GM12878 (cell line): ENCODE results near the gene SRPK2. TPM values are rescaled to one million over a fixed set of nuclear protein-coding genes. Genes with fewer than 3 reads are reported as not detected.

Source experiments
- ATAC-seq: fragments of 200-7000 bp; cut with Tn5 transposase; 3 replicates; pipeline ENCODE4 v1.9.1; 2020; ENCODE audit warnings: mild to moderate bottlenecking, moderate library complexity
- BruUV-seq: library from RNA; stranded (reverse); fragments of 400-500 nt; replicated peaks from 2 replicates; lab custom pipeline; 2021; lab: Mats Ljungman, UMichigan
- CTCF ChIA-PET: fragments of 300-600 bp; sonication (Branson Sonifier 250); formaldehyde crosslinking; extraction: SDS; loops from one replicate; lab custom pipeline; 2021; ENCODE audit warnings: inconsistent platforms; lab: Yijun Ruan, JAX
- POLR2A ChIA-PET: fragments of 350-600 bp; formaldehyde crosslinking; extraction: SDS; loops from one replicate; lab custom pipeline; 2021; ENCODE audit warnings: inconsistent platforms; lab: Charles Lee
- RAD21 ChIA-PET: fragments of 300-600 bp; sonication (Branson Sonifier 250); formaldehyde crosslinking; loops from one replicate; lab custom pipeline; 2023; ENCODE audit warnings: antibody characterized with exemption; ENCODE audit not compliant: unreplicated experiment; lab: Charles Lee
- SMC1A ChIA-PET: fragments of 300-600 bp; sonication (Branson Sonifier 250); formaldehyde crosslinking; loops from one replicate; lab custom pipeline; 2023; ENCODE audit not compliant: unreplicated experiment, uncharacterized antibody; lab: Charles Lee
- DNase-seq: peaks from one replicate; pipeline ENCODE4 v3.0.0-alpha.2; 2011; ENCODE audit warnings: low read depth, low spot score
- FAIRE-seq: peaks from 3 replicates; lab custom pipeline; 2011; peaks lifted over from hg19 to GRCh38; lab: Jason Lieb, UNC
- H2AFZ ChIP-seq: 2 replicates; pipeline ENCODE4 v1.6.0; 2011; ENCODE audit warnings: low read depth, low read length, control low read depth; ENCODE audit not compliant: control insufficient read depth
- H3K27ac ChIP-seq: 2 replicates; pipeline ENCODE4 v1.5.1; 2011; ENCODE audit warnings: control low read depth; ENCODE audit not compliant: control insufficient read depth, insufficient read depth
- H3K27me3 ChIP-seq, 2 experiments: replicated peaks in 1 of 2; 2 replicates each; pipeline versions ENCODE4 v1.6.0 to v1.6.1; 2011; ENCODE audit warnings: low read length in 1 of 2; ENCODE audit not compliant: control insufficient read depth in 2 of 2, insufficient read depth in 2 of 2
- H3K36me3 ChIP-seq, 2 experiments: 2 replicates each; pipeline ENCODE4 v1.5.1; 2011; ENCODE audit warnings: low read length in 1 of 2; ENCODE audit not compliant: control insufficient read depth in 2 of 2, insufficient read depth in 2 of 2
- H3K4me1 ChIP-seq: 2 replicates; pipeline ENCODE4 v1.6.1; 2011; ENCODE audit warnings: mild to moderate bottlenecking, low read length, moderate library complexity, mixed read lengths; ENCODE audit not compliant: control insufficient read depth, insufficient read depth
- H3K4me2 ChIP-seq: 2 replicates; pipeline ENCODE4 v1.6.0; 2011; ENCODE audit warnings: control low read depth; ENCODE audit not compliant: control insufficient read depth, insufficient read depth
- H3K4me3 ChIP-seq: fragments of 200-600 bp; sonication (generic); 2 replicates; pipeline ENCODE4 v1.5.1; 2016
- H3K79me2 ChIP-seq: 2 replicates; pipeline ENCODE4 v1.6.0; 2011; ENCODE audit warnings: low read length; ENCODE audit not compliant: control insufficient read depth, insufficient read depth
- H3K9ac ChIP-seq: 2 replicates; pipeline ENCODE4 v1.8.0; 2011; ENCODE audit warnings: low read length, control low read depth, mixed read lengths; ENCODE audit not compliant: control insufficient read depth, insufficient read depth
- H3K9me3 ChIP-seq: replicated peaks from 3 replicates; pipeline ENCODE4 v1.5.1; 2011; ENCODE audit warnings: mild to moderate bottlenecking, low read length; ENCODE audit not compliant: control insufficient read depth, insufficient read depth
- H4K20me1 ChIP-seq: 2 replicates; pipeline ENCODE4 v1.6.0; 2011; ENCODE audit not compliant: control insufficient read depth, insufficient read depth
- DPF2 ChIP-seq: fragments of 450-650 bp; IDR thresholded peaks from 2 replicates; pipeline ENCODE4 v1.6.1; 2017; ENCODE audit warnings: mild to moderate bottlenecking
- FOS ChIP-seq: IDR thresholded peaks from 3 replicates; pipeline ENCODE4 v1.6.1; 2011; ENCODE audit warnings: borderline replicate concordance; ENCODE audit not compliant: insufficient read length; ENCODE audit errors: extremely low read depth
- MTA2 ChIP-seq: fragments of 450-650 bp; IDR thresholded peaks from 2 replicates; pipeline ENCODE4 v1.6.1; 2016; ENCODE audit warnings: low read depth, mild to moderate bottlenecking, moderate library complexity
- RUNX3 ChIP-seq: IDR thresholded peaks from 2 replicates; pipeline ENCODE4 v1.6.1; 2012; ENCODE audit warnings: low read length, inconsistent platforms
- SKIL ChIP-seq: fragments of 450-650 bp; IDR thresholded peaks from 2 replicates; pipeline ENCODE4 v1.6.1; 2017; ENCODE audit warnings: mild to moderate bottlenecking, low read depth, inconsistent platforms; ENCODE audit not compliant: poor library complexity, severe bottlenecking
- TCF3 ChIP-seq: IDR thresholded peaks from 2 replicates; pipeline ENCODE4 v1.6.1; 2012; ENCODE audit warnings: low read depth, mild to moderate bottlenecking, low read length, borderline replicate concordance; ENCODE audit not compliant: insufficient read depth
- in situ Hi-C: fragments of 300-500 bp; cut with MboI; formaldehyde crosslinking; loops from 9 replicates; pipeline ENCODE4 v1.14.3; 2018; ENCODE audit warnings: mixed read lengths
- intact Hi-C: fragments of 100-400 bp; cut with micrococcal nuclease; formaldehyde crosslinking; loops from one replicate; pipeline ENCODE4 v1.14.2; 2022; ENCODE audit not compliant: unreplicated experiment
- polyA plus RNA-seq, 11 experiments: library from polyadenylated mRNA; depleted of rRNA in 4 of 11; unstranded in 6 of 11; stranded (reverse) in 5 of 11; fragments of >200 nt; fragmentation: Nextera tagmentation in 4 of 11; fragmentation: Illumina TruSeq in 1 of 11; extraction: Ambion mirVana in 4 of 11; extraction: Trizol in 1 of 11; gene quantifications; 1 replicate in 1 of 11; 2 replicates in 10 of 11; pipeline versions ENCODE4 v1.2.1 to v1.2.3, GENCODE V29; 2011 to 2016; ENCODE audit warnings: inconsistent platforms in 2 of 11, missing spikeins in 2 of 11, low read depth in 1 of 11
- total RNA-seq, 4 experiments: library from RNA; depleted of rRNA in 3 of 4; stranded (reverse); fragments of >200 nt in 3 of 4; fragmentation: Illumina TruSeq in 1 of 4; extraction: Trizol in 1 of 4; gene quantifications; 2 replicates each; pipeline versions ENCODE4 v1.2.1 to v1.2.3, GENCODE V29; 2013 to 2021
- TF ChIP-seq, protein P1 (sequence below): fragments of 450-650 bp; conservative IDR thresholded peaks from 2 replicates; pipeline ENCODE4 v1.6.1; 2017; ENCODE audit warnings: mild to moderate bottlenecking, moderate library complexity
- TF ChIP-seq, protein P2 (sequence below): fragments of 450-650 bp; IDR thresholded peaks from 2 replicates; pipeline ENCODE4 v1.6.1; 2016; ENCODE audit warnings: mild to moderate bottlenecking, moderate library complexity, borderline replicate concordance
- TF ChIP-seq, protein P3 (sequence below): IDR thresholded peaks from 2 replicates; pipeline ENCODE4 v1.6.1; 2012; ENCODE audit warnings: improper control_type of control experiment, low read depth, low read length; ENCODE audit not compliant: insufficient replicate concordance

SRPK2 gene
- total and polyA plus RNA-seq, 10 of the 15 experiments (the other 5 are each of a cell fraction or from before 2014, with no cell fraction given), result 13.2 to 32.8 (median 24.5) TPM

DNA sequence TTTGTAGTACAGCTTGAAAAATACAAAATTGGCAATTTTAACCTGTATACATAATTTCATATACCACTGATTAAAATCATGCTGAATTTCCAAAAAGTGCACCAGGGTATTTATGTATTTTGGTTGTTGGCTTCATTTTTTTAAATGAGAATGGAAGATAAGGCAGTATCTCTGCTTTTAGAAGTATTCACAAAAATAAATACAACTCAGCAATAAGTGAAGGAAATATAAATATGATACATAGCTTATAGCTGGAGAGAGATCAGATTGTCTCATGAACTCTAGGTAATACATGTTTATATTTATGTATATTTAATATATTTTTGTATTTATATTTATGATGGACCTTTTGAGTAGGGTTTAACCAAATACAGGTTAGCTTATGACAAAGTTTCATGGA, 293.8 kb downstream of the SRPK2 start:
- Histone ChIP-seq H3K36me3 (peaks cover 3 to 32% of the 10 kb centered on the region in 2 experiments), H3K9ac (no peak overlapping the region), H4K20me1 (no peaks in the 10 kb centered on the region), H3K4me3 (no peak overlapping the region), H3K4me1 (peaks cover 12% of the 10 kb centered on the region; the same call in 1 of the 2 replicates), H3K27me3 (no peaks in the 10 kb centered on the region), H3K4me2 (no peak overlapping the region), H3K27ac (no peak overlapping the region), H3K79me2 (no peaks in the 10 kb centered on the region; the same call in none of the 2 replicates), H2AFZ (no peak overlapping the region), H3K9me3 (no peaks in the 10 kb centered on the region)
- no peak for TF ChIP-seq FOS
- TF ChIP-seq, protein P1, sequence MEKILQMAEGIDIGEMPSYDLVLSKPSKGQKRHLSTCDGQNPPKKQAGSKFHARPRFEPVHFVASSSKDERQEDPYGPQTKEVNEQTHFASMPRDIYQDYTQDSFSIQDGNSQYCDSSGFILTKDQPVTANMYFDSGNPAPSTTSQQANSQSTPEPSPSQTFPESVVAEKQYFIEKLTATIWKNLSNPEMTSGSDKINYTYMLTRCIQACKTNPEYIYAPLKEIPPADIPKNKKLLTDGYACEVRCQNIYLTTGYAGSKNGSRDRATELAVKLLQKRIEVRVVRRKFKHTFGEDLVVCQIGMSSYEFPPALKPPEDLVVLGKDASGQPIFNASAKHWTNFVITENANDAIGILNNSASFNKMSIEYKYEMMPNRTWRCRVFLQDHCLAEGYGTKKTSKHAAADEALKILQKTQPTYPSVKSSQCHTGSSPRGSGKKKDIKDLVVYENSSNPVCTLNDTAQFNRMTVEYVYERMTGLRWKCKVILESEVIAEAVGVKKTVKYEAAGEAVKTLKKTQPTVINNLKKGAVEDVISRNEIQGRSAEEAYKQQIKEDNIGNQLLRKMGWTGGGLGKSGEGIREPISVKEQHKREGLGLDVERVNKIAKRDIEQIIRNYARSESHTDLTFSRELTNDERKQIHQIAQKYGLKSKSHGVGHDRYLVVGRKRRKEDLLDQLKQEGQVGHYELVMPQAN, result no peak
- TF ChIP-seq, protein P2, sequence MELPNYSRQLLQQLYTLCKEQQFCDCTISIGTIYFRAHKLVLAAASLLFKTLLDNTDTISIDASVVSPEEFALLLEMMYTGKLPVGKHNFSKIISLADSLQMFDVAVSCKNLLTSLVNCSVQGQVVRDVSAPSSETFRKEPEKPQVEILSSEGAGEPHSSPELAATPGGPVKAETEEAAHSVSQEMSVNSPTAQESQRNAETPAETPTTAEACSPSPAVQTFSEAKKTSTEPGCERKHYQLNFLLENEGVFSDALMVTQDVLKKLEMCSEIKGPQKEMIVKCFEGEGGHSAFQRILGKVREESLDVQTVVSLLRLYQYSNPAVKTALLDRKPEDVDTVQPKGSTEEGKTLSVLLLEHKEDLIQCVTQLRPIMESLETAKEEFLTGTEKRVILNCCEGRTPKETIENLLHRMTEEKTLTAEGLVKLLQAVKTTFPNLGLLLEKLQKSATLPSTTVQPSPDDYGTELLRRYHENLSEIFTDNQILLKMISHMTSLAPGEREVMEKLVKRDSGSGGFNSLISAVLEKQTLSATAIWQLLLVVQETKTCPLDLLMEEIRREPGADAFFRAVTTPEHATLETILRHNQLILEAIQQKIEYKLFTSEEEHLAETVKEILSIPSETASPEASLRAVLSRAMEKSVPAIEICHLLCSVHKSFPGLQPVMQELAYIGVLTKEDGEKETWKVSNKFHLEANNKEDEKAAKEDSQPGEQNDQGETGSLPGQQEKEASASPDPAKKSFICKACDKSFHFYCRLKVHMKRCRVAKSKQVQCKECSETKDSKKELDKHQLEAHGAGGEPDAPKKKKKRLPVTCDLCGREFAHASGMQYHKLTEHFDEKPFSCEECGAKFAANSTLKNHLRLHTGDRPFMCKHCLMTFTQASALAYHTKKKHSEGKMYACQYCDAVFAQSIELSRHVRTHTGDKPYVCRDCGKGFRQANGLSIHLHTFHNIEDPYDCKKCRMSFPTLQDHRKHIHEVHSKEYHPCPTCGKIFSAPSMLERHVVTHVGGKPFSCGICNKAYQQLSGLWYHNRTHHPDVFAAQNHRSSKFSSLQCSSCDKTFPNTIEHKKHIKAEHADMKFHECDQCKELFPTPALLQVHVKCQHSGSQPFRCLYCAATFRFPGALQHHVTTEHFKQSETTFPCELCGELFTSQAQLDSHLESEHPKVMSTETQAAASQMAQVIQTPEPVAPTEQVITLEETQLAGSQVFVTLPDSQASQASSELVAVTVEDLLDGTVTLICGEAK, result no peak
- TF ChIP-seq, protein P3, sequence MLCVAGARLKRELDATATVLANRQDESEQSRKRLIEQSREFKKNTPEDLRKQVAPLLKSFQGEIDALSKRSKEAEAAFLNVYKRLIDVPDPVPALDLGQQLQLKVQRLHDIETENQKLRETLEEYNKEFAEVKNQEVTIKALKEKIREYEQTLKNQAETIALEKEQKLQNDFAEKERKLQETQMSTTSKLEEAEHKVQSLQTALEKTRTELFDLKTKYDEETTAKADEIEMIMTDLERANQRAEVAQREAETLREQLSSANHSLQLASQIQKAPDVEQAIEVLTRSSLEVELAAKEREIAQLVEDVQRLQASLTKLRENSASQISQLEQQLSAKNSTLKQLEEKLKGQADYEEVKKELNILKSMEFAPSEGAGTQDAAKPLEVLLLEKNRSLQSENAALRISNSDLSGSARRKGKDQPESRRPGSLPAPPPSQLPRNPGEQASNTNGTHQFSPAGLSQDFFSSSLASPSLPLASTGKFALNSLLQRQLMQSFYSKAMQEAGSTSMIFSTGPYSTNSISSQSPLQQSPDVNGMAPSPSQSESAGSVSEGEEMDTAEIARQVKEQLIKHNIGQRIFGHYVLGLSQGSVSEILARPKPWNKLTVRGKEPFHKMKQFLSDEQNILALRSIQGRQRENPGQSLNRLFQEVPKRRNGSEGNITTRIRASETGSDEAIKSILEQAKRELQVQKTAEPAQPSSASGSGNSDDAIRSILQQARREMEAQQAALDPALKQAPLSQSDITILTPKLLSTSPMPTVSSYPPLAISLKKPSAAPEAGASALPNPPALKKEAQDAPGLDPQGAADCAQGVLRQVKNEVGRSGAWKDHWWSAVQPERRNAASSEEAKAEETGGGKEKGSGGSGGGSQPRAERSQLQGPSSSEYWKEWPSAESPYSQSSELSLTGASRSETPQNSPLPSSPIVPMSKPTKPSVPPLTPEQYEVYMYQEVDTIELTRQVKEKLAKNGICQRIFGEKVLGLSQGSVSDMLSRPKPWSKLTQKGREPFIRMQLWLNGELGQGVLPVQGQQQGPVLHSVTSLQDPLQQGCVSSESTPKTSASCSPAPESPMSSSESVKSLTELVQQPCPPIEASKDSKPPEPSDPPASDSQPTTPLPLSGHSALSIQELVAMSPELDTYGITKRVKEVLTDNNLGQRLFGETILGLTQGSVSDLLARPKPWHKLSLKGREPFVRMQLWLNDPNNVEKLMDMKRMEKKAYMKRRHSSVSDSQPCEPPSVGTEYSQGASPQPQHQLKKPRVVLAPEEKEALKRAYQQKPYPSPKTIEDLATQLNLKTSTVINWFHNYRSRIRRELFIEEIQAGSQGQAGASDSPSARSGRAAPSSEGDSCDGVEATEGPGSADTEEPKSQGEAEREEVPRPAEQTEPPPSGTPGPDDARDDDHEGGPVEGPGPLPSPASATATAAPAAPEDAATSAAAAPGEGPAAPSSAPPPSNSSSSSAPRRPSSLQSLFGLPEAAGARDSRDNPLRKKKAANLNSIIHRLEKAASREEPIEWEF, result no peak
- no peak for TF ChIP-seq SKIL
- TF ChIP-seq TCF3, result no peak
- TF ChIP-seq MTA2, result no peak
- TF ChIP-seq DPF2, result no peak
- no peak for TF ChIP-seq RUNX3
- no TSS peak for BruUV-seq
- CTCF ChIA-PET, result interaction anchor here (1.5 to 2.0 kb wide), 2 partner anchors 46 to 114 kb away, joined by 4 to 5 read pairs; no protein-coding TSS in a partner anchor
- intact Hi-C loops, result no loop called here
- in situ Hi-C loops, result loop anchor here (25.0 kb wide), 1 partner anchor 1758 kb away; the partner anchor contains the start of genes DNAJC2 and PSMC2
- FAIRE-seq (no peak), ATAC-seq (no peak), DNase-seq (no peak)
- SMC1A ChIA-PET, result interaction anchor here (0.9 to 1.5 kb wide), 4 partner anchors 8 to 40 kb away, joined by 3 to 4 read pairs (median 3); no protein-coding TSS in a partner anchor
- RAD21 ChIA-PET, result no interaction called here
- POLR2A ChIA-PET, result interaction anchor here (0.8 kb wide), 1 partner anchor 111 kb away, joined by 3 read pairs; no protein-coding TSS in a partner anchor
